HG02623 (cell line): Measurements from ENCODE around the gene BAIAP3.

ENCODE experiments used
- ATAC-seq: cut with Tn5 transposase; IDR thresholded peaks from one replicate; pipeline ENCODE4 v1.9.1; 2021; ENCODE audit warnings: moderate library complexity; ENCODE audit not compliant: unreplicated experiment

BAIAP3 gene

GRCh38 chr16:1299868-1300203 is 33.6 kb upstream of the BAIAP3 start:
- ATAC-seq = no peak

- no peak for ATAC-seq
Measured at GRCh38 chr16:1300664-1301476, 32.6 kb upstream of the BAIAP3 start.

- no peak for ATAC-seq
Measured at GRCh38 chr16:1301562-1301961, 31.9 kb upstream of the BAIAP3 start.

GRCh38 chr16:1305823-1306222 is 27.6 kb upstream of the BAIAP3 start:
- no peak for ATAC-seq

- ATAC-seq = no peak
Measured at GRCh38 chr16:1306334-1306733, 27.1 kb upstream of the BAIAP3 start.

- no peak for ATAC-seq
Measured at GRCh38 chr16:1308036-1308976, 25.1 kb upstream of the BAIAP3 start.

GRCh38 chr16:1308977-1309885 is 24.2 kb upstream of the BAIAP3 start, which contains the start of gene UBE2I:
Gene UBE2I, plus strand, starts transcription at chr16:1309636. Its CDS starts 4,395 bp downstream, at chr16:1314031.
- peak; percentile 59 for ATAC-seq

- ATAC-seq = peak; percentile 8
Measured at GRCh38 chr16:1309888-1310831, 23.3 kb upstream of the BAIAP3 start.

- no peak for ATAC-seq
Measured at GRCh38 chr16:1310832-1311200, 22.6 kb upstream of the BAIAP3 start.

- no peak for ATAC-seq
Measured at GRCh38 chr16:1311212-1311737, 22.2 kb upstream of the BAIAP3 start.

GRCh38 chr16:1311738-1312466 is 21.5 kb upstream of the BAIAP3 start:
- no peak for ATAC-seq

- no peak for ATAC-seq
Measured at GRCh38 chr16:1312467-1312816, 21.0 kb upstream of the BAIAP3 start.

GRCh38 chr16:1312903-1313302 is 20.5 kb upstream of the BAIAP3 start:
- no peak for ATAC-seq

GRCh38 chr16:1313721-1314369 is 19.6 kb upstream of the BAIAP3 start:
- ATAC-seq = no peak

- ATAC-seq = no peak
Measured at GRCh38 chr16:1314399-1315068, 18.9 kb upstream of the BAIAP3 start.

GRCh38 chr16:1315081-1316032 is 18.1 kb upstream of the BAIAP3 start:
- ATAC-seq = no peak

- ATAC-seq = no peak
Measured at GRCh38 chr16:1316033-1316405, 17.4 kb upstream of the BAIAP3 start.
